Stimulated activated CD4-positive, alpha-beta T cell treated with anti-CD3 and anti-CD28 coated beads, TNF-alpha, amount 100 ng/mL, for 24 hours (primary cell): Measurements from ENCODE around the gene GADD45G.

Source experiments
- DNase-seq, 3 experiments: peaks; one replicate each; pipeline ENCODE4 v3.0.0-alpha.2; 2020; ENCODE audit warnings: low read depth in 3 of 3

GADD45G gene

GRCh38 chr9:89630508-89630907, 25.7 kb downstream of the GADD45G start:
- no peak for DNase-seq

GRCh38 chr9:89631384-89631783, 26.6 kb downstream of the GADD45G start:
- DNase-seq = no peak

DNA sequence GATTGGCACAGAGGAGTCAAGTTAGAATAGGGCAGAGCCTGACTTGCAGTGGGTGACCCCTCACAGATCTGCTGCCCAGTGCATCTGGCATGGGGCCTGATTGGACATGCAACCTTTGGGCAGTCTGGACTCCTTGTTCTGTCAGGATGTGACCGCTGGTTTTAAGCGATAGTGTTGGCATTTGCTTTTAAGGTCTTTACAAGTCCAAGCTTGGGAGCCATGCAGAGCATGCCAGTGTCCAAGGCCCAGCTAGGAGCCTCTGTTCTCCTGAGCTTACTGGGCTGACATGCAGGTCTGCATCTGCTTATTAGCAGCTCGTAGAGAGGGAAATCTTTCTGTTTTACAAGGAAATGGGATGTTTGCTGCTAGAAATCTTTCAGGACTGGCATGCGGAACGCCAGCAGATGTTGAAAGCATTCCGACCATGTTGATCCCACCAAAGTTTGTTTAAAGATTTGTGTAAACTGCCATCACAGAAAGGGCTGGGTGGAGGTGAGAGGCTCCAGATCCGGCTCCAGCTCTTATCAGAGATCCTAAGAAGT, 27.5 kb downstream of the GADD45G start:
- DNase-seq = no peak

- DNase-seq = no peak
Measured at GRCh38 chr9:89632736-89633135, 27.9 kb downstream of the GADD45G start.

DNA sequence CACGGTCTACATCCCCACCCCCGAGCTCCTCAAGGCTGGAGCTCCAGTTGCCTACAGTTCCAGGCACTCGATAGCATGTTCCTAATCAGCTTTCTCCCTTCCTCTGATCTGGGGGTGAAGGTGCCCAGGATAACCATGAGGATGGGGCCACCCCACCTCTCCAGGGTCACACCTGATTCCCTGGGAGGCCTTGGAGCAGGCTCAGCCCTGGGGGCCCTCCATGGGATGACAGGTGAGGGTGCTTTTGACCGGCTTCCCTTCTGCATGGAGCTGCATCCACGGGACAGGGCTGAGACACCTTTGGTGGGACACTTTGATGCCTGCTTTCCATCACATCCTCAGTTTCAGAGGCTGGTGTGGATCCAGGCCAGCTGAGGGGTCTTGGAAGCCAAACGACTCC, 28.6 kb downstream of the GADD45G start:
- no peak for DNase-seq

DNA sequence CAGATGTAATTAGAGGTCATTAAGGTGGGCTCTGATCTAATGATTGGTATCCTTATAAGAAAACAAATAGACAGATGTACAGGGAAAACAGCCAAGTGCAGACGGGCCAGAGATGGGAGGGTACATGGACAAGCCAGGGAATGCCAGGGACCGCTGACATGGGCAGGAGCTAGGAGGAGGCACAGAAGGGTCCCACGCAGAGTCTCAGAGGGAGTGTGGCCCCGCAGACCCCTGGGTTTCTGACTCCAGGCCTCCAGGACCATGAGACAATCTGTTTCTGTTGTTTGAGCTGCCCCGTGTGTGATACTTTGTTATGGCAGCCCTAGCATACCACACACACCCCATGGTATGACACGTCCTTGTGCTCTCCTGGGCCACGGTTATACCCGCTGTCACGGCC, 29.1 kb downstream of the GADD45G start:
- DNase-seq = no peak

- DNase-seq = no peak
Measured at GRCh38 chr9:89634995-89635742, 30.4 kb downstream of the GADD45G start.

GRCh38 chr9:89635816-89636215, 31.0 kb downstream of the GADD45G start:
- no peak for DNase-seq

DNA sequence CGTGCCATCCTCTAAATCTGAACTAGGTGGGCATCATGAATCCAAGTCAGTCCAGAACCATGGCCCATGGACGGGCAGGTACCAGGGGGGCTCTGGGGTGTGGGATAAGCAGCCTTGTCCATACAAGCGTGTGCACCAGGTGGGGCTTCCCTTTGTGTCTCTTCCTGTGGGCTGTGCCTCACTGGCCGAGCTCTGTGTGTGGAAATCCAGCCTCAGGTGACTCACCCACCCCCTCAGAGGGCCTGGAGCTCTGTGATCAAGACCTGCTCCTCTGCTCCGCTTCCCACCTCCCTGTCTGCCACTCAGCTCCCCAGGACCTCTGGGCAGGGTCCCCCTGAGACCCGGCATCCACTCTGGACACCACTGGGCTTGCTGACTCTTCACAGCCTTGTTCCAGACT, 33.0 kb downstream of the GADD45G start:
- DNase-seq = no peak

GRCh38 chr9:89638359-89638758, 33.5 kb downstream of the GADD45G start:
- DNase-seq = no peak

- no peak for DNase-seq
Measured at GRCh38 chr9:89638893-89639292, 34.1 kb downstream of the GADD45G start.

GRCh38 chr9:89639367-89639795, 34.6 kb downstream of the GADD45G start:
- no peak for DNase-seq

DNA sequence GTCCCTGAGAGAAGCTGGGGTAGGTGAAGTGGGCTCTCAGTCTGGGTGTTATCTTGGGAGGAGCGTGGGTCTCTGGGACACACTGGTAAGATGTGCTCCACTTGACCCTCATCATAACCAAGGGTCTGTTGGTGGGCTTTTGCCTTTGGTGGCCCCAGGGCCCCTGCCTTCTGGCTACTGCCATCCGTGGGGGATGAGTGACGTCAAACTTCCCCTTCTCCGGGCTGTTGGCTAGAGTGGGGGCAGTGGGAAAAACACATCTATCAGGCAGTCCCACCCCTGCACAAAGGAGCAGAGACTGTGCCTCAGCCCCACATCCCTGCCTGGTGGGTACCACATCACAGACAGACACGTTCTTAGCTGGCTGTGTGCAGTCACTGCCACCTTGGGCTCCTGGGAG, 35.1 kb downstream of the GADD45G start:
- no peak for DNase-seq

- DNase-seq = no peak
Measured at GRCh38 chr9:89640361-89640760, 35.5 kb downstream of the GADD45G start.

- DNase-seq = no peak
Measured at GRCh38 chr9:89640801-89641200, 36.0 kb downstream of the GADD45G start.

DNA sequence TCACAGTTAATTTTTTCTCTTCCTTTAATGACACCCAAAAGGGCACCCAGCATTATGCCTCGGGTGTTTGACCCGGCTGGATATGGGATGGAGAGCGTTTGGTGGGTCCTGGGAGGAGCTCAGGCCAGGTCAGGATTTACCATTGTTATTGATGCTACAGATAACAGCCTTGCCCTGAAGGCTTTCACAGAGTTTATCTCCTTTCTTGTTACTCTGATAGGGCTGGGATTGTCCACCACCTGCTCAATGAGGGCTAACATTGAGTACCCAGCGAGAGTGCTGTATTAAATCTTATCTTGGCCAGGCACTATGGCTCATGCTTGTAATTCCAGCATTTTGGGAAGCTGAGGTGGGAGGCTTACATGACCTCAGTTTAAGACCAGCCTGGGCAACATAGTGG, 37.2 kb downstream of the GADD45G start:
- no peak for DNase-seq

DNA sequence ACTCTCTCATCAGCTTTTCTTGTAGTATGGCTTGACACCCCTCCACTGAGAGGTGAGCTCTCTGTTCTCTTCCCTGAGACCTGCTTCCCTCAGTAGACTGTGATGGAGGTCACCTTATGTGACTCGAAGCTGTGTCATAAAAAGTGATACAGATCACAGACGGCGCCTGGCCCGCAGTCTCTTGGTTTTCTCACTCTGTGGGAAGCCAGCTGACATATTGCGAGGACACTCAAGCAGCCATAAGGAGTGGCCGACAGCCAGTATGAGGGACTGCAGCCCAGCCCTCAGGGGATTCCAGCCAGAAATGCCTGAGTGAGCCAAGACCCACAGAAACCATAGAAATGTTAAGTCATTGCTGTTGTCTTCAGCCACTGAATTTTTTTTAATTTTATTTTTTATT, 38.0 kb downstream of the GADD45G start:
- DNase-seq = no peak

DNA sequence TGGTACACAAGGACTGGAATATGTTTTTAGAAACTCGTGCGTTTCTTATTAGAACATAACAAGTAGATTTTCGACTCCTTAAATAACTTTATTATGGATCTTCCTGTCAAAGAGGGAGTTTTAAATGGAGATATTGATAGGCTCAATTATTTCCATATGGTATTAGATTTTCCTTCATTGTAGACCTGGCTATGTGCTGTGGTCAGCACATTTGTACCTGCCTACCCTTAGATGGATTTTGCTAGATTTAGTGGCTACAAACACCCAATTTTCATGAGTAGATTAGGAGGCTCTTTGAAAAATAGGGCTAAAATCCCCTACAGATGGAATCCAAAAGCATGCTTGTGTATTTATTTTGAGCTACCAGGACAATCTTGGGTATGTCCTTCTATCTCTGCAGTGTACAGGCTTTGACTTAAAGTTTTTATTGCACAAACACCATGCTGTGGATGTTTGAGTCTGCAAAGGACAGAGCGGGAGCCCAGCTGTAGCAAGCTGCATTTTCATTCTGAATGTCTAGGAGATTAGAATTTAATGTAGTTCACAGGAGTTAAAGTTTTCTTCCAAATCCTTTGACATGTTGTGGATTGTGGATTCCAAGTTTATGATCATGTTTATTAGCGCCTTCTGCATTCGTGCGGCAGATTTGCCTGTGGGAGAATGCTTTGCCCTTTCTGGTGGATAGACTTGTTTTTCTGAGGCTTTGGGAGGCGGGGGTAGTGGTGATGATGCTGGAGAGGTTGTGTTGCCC, 41.6 kb downstream of the GADD45G start:
- DNase-seq = no peak

DNA sequence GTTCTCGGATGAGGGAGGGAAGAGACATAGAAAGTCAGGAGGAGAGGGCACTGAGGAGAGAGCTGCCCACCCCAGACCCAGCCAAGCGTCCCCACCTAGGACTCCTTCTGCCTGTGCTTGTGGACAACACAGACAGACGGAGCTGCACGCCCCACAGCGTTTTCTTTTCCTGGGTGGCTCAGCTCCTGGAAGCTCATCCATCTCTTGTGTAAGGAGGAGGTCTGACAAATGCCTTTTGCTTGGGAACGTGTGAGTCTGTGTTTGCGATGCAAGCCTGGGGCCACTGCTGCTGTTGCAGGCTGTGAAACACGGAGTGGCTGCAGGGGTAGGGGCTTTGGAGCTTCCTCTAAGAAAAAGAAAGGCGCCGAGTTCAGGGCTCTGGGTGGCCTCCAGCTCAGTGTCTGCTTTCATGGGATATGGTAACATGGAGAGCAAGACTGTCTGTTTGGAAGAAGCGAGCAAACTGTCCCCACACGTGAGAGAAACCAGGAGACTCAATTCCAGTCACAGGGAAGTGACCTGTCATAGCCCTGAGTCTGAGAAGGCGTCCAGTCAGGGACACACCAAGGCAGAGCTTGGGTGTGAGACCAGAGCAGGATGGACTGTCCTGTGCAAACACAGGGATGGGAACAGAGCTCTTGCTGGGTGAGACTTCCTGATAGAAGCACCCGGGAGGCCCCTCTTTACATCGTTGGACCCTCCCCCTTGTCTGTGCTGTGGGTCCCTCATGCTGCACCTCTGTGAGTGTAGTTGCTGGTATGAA, 42.7 kb downstream of the GADD45G start:
- no peak for DNase-seq

- no peak for DNase-seq
Measured at GRCh38 chr9:89648247-89649000, 43.6 kb downstream of the GADD45G start.

GRCh38 chr9:89649039-89649691, 44.4 kb downstream of the GADD45G start:
- no peak for DNase-seq
